Measurements from ENCODE around the gene NDUFAB1. TPM values are rescaled to one million over a fixed set of nuclear protein-coding genes. Genes with fewer than 3 reads are reported as not detected.

The NDUFAB1 gene
- total and polyA plus RNA-seq, 8 donors: 64.9 to 78.7 (median 71.1) TPM

GRCh38 chr16:23579371-23579770 lies 16.7 kb downstream of the NDUFAB1 start:
- Histone ChIP-seq H3K9me3 (no peaks in the 10 kb centered on the region), H3K36me3 (peaks cover 0 to 71% of the 10 kb centered on the region in 2 donors), H3K27ac (no peak overlapping the region), H3K4me1 (no peaks in the 10 kb centered on the region), H3K4me3 (no peak overlapping the region), H3K27me3 (no peaks in the 10 kb centered on the region)
- ATAC-seq (no peak), DNase-seq (no peak)
- intact Hi-C loops (cut with DNase I): no loop called here
- TF ChIP-seq, protein P1, sequence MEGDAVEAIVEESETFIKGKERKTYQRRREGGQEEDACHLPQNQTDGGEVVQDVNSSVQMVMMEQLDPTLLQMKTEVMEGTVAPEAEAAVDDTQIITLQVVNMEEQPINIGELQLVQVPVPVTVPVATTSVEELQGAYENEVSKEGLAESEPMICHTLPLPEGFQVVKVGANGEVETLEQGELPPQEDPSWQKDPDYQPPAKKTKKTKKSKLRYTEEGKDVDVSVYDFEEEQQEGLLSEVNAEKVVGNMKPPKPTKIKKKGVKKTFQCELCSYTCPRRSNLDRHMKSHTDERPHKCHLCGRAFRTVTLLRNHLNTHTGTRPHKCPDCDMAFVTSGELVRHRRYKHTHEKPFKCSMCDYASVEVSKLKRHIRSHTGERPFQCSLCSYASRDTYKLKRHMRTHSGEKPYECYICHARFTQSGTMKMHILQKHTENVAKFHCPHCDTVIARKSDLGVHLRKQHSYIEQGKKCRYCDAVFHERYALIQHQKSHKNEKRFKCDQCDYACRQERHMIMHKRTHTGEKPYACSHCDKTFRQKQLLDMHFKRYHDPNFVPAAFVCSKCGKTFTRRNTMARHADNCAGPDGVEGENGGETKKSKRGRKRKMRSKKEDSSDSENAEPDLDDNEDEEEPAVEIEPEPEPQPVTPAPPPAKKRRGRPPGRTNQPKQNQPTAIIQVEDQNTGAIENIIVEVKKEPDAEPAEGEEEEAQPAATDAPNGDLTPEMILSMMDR (IDR thresholded peaks at IDR 0.05): no peak

DNA sequence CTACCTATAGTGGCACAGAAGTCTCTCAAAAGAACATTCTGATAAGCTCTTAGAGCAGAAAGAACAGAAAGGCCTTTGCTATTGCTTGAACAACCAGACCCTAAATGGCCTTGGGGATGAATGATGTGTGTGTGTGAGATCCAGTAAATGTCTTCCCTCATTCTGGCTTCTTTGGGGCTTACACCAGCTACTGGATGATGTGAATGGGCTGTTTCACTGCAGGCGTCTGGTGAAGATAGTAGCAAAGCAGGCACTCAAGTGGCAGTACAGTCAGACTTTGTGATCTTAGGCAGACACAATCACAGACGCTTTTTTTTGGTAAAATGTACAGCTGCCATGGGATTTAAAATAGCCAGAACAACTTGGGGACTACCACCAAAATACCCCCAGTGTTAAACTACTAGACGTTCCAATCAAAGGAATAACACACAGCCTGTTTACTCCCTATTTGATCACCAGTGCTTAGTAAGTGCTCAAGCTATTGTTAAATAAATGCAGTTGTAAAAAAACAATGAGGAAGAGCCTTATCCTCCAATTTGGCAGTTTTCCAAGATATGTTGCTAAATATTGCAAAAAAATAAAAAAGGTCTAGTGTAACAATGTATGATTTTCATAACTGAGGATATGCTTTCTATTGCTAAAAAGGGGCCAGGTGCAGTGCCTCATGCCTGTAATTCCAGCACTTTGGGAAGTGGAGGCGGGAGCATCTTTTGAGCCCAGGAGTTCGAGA lies 17.9 kb downstream of the NDUFAB1 start:
- H3K4me1 ChIP-seq: no peaks in the 10 kb centered on the region
- DNase-seq (peak in 1 of 4 donors; percentile 36), ATAC-seq (no peak)
- TF ChIP-seq, protein P1 (IDR thresholded peaks at IDR 0.05): no peak
- H3K9me3 ChIP-seq: no peaks in the 10 kb centered on the region
- H3K36me3 ChIP-seq: peaks cover 0 to 77% of the 10 kb centered on the region in 2 donors
- H3K27ac ChIP-seq: no peak overlapping the region
- intact Hi-C loops (cut with DNase I): no loop called here
- no peak overlapping the region for H3K4me3 ChIP-seq
- no peaks in the 10 kb centered on the region for H3K27me3 ChIP-seq

- Histone ChIP-seq H3K27me3 (no peaks in the 10 kb centered on the region), H3K4me3 (no peak overlapping the region), H3K27ac (no peak overlapping the region), H3K36me3 (peaks cover 0 to 85% of the 10 kb centered on the region in 2 donors), H3K4me1 (no peaks in the 10 kb centered on the region), H3K9me3 (no peaks in the 10 kb centered on the region)
- TF ChIP-seq, protein P1 (IDR thresholded peaks at IDR 0.05): no peak
- no peak for ATAC-seq
- no peak for DNase-seq
- intact Hi-C loops (cut with DNase I): no loop called here
Observed at GRCh38 chr16:23577493-23577892, 18.6 kb downstream of the NDUFAB1 start.

DNA sequence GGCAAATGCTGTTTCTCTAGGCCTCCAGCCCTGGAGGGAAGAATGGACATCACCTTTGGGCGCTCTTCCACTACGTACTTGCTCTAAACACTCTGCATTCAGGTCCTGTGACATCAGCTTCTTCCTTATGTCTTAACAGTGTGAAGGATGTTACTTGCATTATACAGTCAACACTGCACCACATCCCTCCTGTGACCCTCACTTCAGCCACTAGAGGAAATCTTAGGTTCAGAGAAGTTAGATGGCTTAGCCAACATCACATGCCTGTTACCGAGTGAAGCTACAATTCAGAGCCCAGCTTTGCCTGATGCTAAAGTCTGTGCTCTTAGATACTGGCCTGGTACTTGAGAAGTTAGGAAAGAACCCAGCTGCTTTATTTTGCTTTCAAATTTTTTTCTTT lies 20.3 kb downstream of the NDUFAB1 start:
- Histone ChIP-seq H3K4me3 (no peak overlapping the region), H3K27me3 (no peaks in the 10 kb centered on the region), H3K4me1 (peaks cover 0 to 8% of the 10 kb centered on the region in 2 donors), H3K27ac (no peak overlapping the region), H3K9me3 (no peaks in the 10 kb centered on the region), H3K36me3 (peaks cover 0 to 85% of the 10 kb centered on the region in 2 donors)
- intact Hi-C loops (cut with DNase I): no loop called here
- DNase-seq: no peak
- no peak for ATAC-seq
- TF ChIP-seq, protein P1 (IDR thresholded peaks at IDR 0.05): no peak

- ATAC-seq (no peak), DNase-seq (no peak)
- Histone ChIP-seq H3K4me3 (no peak overlapping the region), H3K36me3 (peaks cover 0 to 85% of the 10 kb centered on the region in 2 donors), H3K27ac (no peak overlapping the region), H3K9me3 (no peaks in the 10 kb centered on the region), H3K4me1 (peaks cover 0 to 8% of the 10 kb centered on the region in 2 donors), H3K27me3 (no peaks in the 10 kb centered on the region)
- intact Hi-C loops (cut with DNase I): no loop called here
- TF ChIP-seq, protein P1 (IDR thresholded peaks at IDR 0.05): no peak
Observed at GRCh38 chr16:23573817-23574216, 22.3 kb downstream of the NDUFAB1 start.

Data from left lung (tissue), 10 donors.